Measurements from ENCODE around the gene RNASE4.

DNA sequence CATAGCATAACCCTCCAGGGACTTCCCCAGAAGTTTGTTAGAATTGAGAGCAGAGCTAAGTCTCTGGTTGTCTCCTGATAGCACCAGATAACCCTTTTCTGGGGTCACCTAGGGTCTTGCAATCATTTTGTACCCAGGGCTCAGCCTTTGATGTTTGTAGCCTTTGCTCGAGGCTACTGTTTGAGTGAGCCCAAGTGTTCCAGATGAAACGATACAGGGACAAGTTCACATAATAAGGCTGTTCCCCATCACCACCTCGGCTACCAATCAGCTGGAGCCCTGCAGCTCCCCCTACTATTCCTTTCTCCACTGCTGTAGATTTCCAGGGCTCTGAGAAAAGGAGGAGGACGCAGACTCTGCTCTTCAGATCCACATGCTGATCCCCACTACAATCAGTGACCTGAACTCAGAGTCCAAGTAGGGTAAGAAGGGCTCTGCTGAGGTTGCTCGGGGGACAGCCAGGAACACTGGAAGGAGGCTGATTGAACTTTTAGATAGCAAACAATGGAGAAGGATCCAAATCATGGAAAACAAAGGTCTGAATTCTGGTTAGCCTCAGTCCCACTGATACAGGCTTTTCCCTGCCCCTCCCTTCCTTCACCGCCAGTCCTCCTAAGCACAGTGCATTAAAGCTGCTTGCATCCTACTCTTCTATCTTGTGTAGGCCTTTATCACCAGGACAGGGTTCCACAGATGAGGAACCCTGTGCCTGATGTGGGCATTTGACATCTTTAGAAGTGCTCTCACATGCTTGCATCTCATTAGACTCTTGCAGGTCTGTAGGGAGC is 61.4 kb downstream of the RNASE4 start, which contains the start of gene EDDM3A:
- no peak for TF ChIP-seq POLR2A (IDR thresholded peaks at IDR 0.05)
- TF ChIP-seq, protein P1, sequence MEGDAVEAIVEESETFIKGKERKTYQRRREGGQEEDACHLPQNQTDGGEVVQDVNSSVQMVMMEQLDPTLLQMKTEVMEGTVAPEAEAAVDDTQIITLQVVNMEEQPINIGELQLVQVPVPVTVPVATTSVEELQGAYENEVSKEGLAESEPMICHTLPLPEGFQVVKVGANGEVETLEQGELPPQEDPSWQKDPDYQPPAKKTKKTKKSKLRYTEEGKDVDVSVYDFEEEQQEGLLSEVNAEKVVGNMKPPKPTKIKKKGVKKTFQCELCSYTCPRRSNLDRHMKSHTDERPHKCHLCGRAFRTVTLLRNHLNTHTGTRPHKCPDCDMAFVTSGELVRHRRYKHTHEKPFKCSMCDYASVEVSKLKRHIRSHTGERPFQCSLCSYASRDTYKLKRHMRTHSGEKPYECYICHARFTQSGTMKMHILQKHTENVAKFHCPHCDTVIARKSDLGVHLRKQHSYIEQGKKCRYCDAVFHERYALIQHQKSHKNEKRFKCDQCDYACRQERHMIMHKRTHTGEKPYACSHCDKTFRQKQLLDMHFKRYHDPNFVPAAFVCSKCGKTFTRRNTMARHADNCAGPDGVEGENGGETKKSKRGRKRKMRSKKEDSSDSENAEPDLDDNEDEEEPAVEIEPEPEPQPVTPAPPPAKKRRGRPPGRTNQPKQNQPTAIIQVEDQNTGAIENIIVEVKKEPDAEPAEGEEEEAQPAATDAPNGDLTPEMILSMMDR (IDR thresholded peaks at IDR 0.05), result no peak

Measured in Peyer's patch (tissue), 4 donors.